CD4-positive, alpha-beta T cell treated with Interleukin-6 for 4 hours (primary cell): Measurements from ENCODE around the gene SRR.
"Not testable (repeated sequence)": the region's sequence is repeated elsewhere in the genome, so short reads cannot be mapped to it uniquely, and the experiment has no call there.

Source experiments
- DNase-seq: peaks from one replicate; pipeline ENCODE4 v3.0.0-alpha.2; 2020; ENCODE audit warnings: mixed read lengths

SRR gene

GRCh38 chr17:2303204-2304188 lies at the start of gene SRR, which contains the start of gene SMG6:
TSS of gene SRR (plus strand) at chr17:2303950. CDS start at chr17:2315561, 11,611 bp downstream.
TSS of gene SMG6 (minus strand) at chr17:2303785. CDS start at chr17:2303720, 65 bp downstream.
- DNase-seq, result peak; percentile 96

GRCh38 chr17:2258830-2259229 lies 44.9 kb upstream of the SRR start:
- DNase-seq, result not testable (repeated sequence)

GRCh38 chr17:2259769-2260536 lies 43.8 kb upstream of the SRR start:
- DNase-seq, result peak; percentile 77

GRCh38 chr17:2262135-2262587 lies 41.6 kb upstream of the SRR start:
- DNase-seq, result no peak

- no peak for DNase-seq
Observed at GRCh38 chr17:2263183-2264066, 40.3 kb upstream of the SRR start.

GRCh38 chr17:2264067-2264860 lies 39.5 kb upstream of the SRR start:
- no peak for DNase-seq

GRCh38 chr17:2265166-2265565 lies 38.6 kb upstream of the SRR start:
- not testable (repeated sequence) for DNase-seq

- DNase-seq, result peak; percentile 87
Observed at GRCh38 chr17:2266045-2266864, 37.5 kb upstream of the SRR start.

GRCh38 chr17:2266865-2267228 lies 36.9 kb upstream of the SRR start:
- DNase-seq, result peak; percentile 22

GRCh38 chr17:2267354-2267753 lies 36.4 kb upstream of the SRR start:
- no peak for DNase-seq

- no peak for DNase-seq
Observed at GRCh38 chr17:2271985-2272702, 31.6 kb upstream of the SRR start.

GRCh38 chr17:2274414-2274813 lies 29.3 kb upstream of the SRR start:
- no peak for DNase-seq

- DNase-seq, result no peak
Observed at GRCh38 chr17:2275722-2276121, 28.0 kb upstream of the SRR start.

GRCh38 chr17:2277429-2278170 lies 26.1 kb upstream of the SRR start:
- no peak for DNase-seq

GRCh38 chr17:2279707-2280106 lies 24.0 kb upstream of the SRR start:
- no peak for DNase-seq

- no peak for DNase-seq
Observed at GRCh38 chr17:2282297-2282873, 21.4 kb upstream of the SRR start.

- DNase-seq, result no peak
Observed at GRCh38 chr17:2283302-2283701, 20.4 kb upstream of the SRR start.

- DNase-seq, result no peak
Observed at GRCh38 chr17:2289878-2290478, 13.8 kb upstream of the SRR start.
